ENCODE measurements around the gene CUX1. TPM values are rescaled to one million over a fixed set of nuclear protein-coding genes. Genes with fewer than 3 reads are reported as not detected.

The CUX1 gene
- total RNA-seq, 1 donor from 2014 or later, result 118 TPM

DNA sequence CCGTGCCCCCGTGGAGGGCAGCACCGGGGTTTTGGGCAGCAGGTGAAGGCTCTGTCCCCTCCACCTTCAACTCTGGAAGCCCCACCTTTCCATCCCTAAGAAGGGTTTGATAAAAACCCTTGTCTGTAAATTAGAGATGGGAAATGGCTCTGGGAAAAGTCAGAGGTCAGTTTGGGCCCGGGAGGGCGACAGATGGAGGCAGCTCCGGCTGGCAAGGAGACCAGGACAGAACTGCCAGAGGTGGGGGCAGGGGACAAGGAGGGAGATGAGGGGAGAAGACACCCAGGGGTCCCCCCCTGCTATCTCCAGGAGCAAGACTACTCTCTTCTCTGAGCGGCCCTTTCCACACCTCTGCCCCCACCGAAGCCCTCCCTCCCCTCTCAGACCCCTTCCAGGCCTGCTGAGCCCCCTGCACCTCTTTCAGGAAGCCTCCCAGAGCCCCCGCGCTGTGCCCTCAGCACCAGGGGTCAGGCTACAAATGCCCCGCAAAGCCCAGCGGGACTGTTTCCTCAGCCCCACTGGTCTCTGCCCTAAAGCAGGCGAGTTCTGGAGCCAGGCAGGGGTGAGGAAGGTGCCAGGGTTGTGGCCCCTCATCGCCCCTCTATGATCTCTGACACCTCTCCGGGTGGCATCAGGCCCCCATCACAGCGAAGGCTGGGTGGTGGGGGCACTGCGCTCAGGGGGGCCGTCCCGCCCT, 468.3 kb downstream of the CUX1 start:
- Mint-ChIP-seq H3K27me3 (ENCODE audit: low read depth) (no peaks in the 10 kb centered on the region), H3K4me1 (ENCODE audit: low read depth) (peaks cover 6% of the 10 kb centered on the region), H3K36me3 (ENCODE audit: low read depth) (no peaks in the 10 kb centered on the region), H3K9me3 (ENCODE audit: low read depth) (no peaks in the 10 kb centered on the region), H3K27ac (ENCODE audit: unreplicated experiment) (no peak overlapping the region), H3K4me3 (ENCODE audit: unreplicated experiment) (no peak overlapping the region)
- no peak for TF ChIP-seq CTCF (IDR thresholded peaks at IDR 0.05)
- DNase-seq (ENCODE audit: low spot score), result no peak

DNA sequence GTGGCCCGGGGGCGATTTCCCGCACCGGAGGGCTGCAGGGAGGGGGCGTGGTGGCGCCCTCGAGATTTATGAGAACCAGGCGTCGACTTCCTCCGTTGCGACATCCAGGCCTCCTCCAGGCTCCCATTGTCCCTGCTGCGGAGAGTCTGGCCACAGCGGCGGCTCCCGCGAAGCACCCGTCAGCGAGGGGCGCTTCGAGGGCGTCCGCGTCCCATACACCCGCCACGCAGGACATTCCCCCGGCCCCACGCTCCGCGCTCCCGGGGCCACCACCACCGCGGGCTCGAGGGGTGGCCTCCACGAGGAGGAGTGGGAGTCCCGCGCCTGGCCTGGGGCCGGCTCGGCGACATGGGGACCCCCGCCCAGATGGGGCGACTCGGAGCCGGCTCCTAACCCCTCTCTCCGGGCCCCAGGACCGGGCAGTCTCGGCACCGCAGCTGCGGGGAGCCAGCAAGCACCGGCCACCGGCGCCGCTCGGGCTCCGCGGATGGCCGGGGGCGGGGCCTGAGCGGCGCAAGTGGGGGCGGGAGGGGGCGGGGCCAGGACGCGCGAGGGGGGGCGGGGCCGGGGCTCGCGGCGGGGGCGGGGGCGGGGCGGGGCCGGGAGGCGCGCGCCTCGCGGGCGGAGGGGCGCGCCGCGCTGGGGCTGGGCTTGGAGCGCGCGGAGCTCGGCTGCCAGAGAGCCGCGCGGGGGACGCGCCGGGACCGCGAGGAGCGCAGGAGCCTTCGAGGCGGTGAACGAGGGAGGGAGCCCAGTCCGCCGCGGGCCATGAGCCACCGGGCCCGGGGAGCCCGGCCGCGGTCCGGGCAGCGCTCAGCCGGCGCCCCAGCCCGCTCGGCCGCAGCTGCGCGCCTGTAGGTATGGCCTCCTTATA, 469.0 kb downstream of the CUX1 start, which contains the start of gene SH2B2:
SH2B2 (plus strand) TSS at position 632 of the 874 bp plus-strand sequence. CDS start 13,683 bp downstream, outside the sequence.
- Mint-ChIP-seq H3K27ac (ENCODE audit: unreplicated experiment) (no peak within 1 kb of the TSS), H3K27me3 (ENCODE audit: low read depth) (peaks cover 3% of the 10 kb centered on the region), H3K4me3 (ENCODE audit: unreplicated experiment) (peak within 1 kb of the TSS; percentile 64), H3K36me3 (ENCODE audit: low read depth) (no peaks in the 10 kb centered on the region), H3K9me3 (ENCODE audit: low read depth) (no peaks in the 10 kb centered on the region), H3K4me1 (ENCODE audit: low read depth) (peaks cover 6% of the 10 kb centered on the region)
- DNase-seq (ENCODE audit: low spot score), result no peak
- TF ChIP-seq CTCF (IDR thresholded peaks at IDR 0.05), result peak; percentile 34

- TF ChIP-seq CTCF (IDR thresholded peaks at IDR 0.05), result no peak
- no peak for DNase-seq (ENCODE audit: low spot score)
Observed at GRCh38 chr7:102287111-102287980, 469.9 kb downstream of the CUX1 start.

DNA sequence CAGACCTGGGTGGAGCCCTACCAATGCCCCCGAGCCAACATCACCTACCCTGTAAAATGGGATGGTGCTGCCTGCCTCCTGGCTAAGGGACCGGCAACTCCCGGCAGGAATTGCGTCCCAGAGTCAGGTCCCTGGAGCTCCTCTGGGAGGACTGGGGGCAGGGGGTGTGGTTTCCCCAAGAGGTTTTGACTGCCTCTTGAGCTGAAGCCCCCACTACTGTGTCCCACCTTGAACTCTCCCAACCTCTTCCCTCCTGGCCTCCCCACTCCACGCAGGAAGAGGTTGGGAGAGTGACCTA, 470.5 kb downstream of the CUX1 start:
- H3K27me3 Mint-ChIP-seq (ENCODE audit: low read depth), result peaks cover 5% of the 10 kb centered on the region
- TF ChIP-seq CTCF (IDR thresholded peaks at IDR 0.05), result no peak
- H3K4me1 Mint-ChIP-seq (ENCODE audit: low read depth), result peaks cover 6% of the 10 kb centered on the region
- no peak for DNase-seq (ENCODE audit: low spot score)
- no peaks in the 10 kb centered on the region for H3K36me3 Mint-ChIP-seq (ENCODE audit: low read depth)
- H3K9me3 Mint-ChIP-seq (ENCODE audit: low read depth), result no peaks in the 10 kb centered on the region
- peak overlapping the region; percentile 52 for H3K4me3 Mint-ChIP-seq (ENCODE audit: unreplicated experiment)
- H3K27ac Mint-ChIP-seq (ENCODE audit: unreplicated experiment), result no peak overlapping the region

More at GRCh38 chr7:102287111-102287980, 469.9 kb downstream of the CUX1 start:
- Mint-ChIP-seq H3K27ac (ENCODE audit: unreplicated experiment) (no peak overlapping the region), H3K4me1 (ENCODE audit: low read depth) (peaks cover 6% of the 10 kb centered on the region), H3K9me3 (ENCODE audit: low read depth) (no peaks in the 10 kb centered on the region), H3K36me3 (ENCODE audit: low read depth) (no peaks in the 10 kb centered on the region), H3K27me3 (ENCODE audit: low read depth) (peaks cover 5% of the 10 kb centered on the region), H3K4me3 (ENCODE audit: unreplicated experiment) (peak overlapping the region; percentile 60)
